ENCODE data around the gene TAB3. TPM values are rescaled to one million over a fixed set of nuclear protein-coding genes. Genes with fewer than 3 reads are reported as not detected.

TAB3 gene
- total RNA-seq, 1 donor from 2014 or later, result 12.6 TPM

- Histone ChIP-seq H3K36me3 (no peaks in the 10 kb centered on the region), H3K9me3 (replicated peaks) (no peaks in the 10 kb centered on the region), H3K27me3 (ENCODE audit: low read depth) (no peaks in the 10 kb centered on the region), H3K4me3 (no peak overlapping the region), H3K27ac (replicated peaks) (no peak overlapping the region), H3K4me1 (no peaks in the 10 kb centered on the region)
- no peak for TF ChIP-seq CTCF (IDR thresholded peaks at IDR 0.05; ENCODE audit: borderline replicate concordance)
- DNase-seq, result no peak
- intact Hi-C loops (cut with micrococcal nuclease), result no loop called here
Measured at GRCh38 chrX:30795981-30796958, 92.8 kb downstream of the TAB3 start.

GRCh38 chrX:30794497-30794896 is 94.6 kb downstream of the TAB3 start:
- intact Hi-C loops (cut with micrococcal nuclease), result no loop called here
- no peaks in the 10 kb centered on the region for H3K9me3 ChIP-seq (replicated peaks)
- no peaks in the 10 kb centered on the region for H3K4me1 ChIP-seq
- H3K27ac ChIP-seq (replicated peaks), result no peak overlapping the region
- DNase-seq, result no peak
- H3K36me3 ChIP-seq, result no peaks in the 10 kb centered on the region
- H3K4me3 ChIP-seq, result no peak overlapping the region
- no peak for TF ChIP-seq CTCF (IDR thresholded peaks at IDR 0.05; ENCODE audit: borderline replicate concordance)
- H3K27me3 ChIP-seq (ENCODE audit: low read depth), result no peaks in the 10 kb centered on the region

- no peaks in the 10 kb centered on the region for H3K9me3 ChIP-seq (replicated peaks)
- H3K4me1 ChIP-seq, result no peaks in the 10 kb centered on the region
- no peak for DNase-seq
- intact Hi-C loops (cut with micrococcal nuclease), result no loop called here
- no peak overlapping the region for H3K27ac ChIP-seq (replicated peaks)
- no peaks in the 10 kb centered on the region for H3K36me3 ChIP-seq
- H3K27me3 ChIP-seq (ENCODE audit: low read depth), result no peaks in the 10 kb centered on the region
- TF ChIP-seq CTCF (IDR thresholded peaks at IDR 0.05; ENCODE audit: borderline replicate concordance), result no peak
- H3K4me3 ChIP-seq, result no peak overlapping the region
Measured at GRCh38 chrX:30793767-30794103, 95.3 kb downstream of the TAB3 start.

- no peaks in the 10 kb centered on the region for H3K36me3 ChIP-seq
Measured at GRCh38 chrX:30793075-30793766, 95.8 kb downstream of the TAB3 start.

More at GRCh38 chrX:30793075-30793766, 95.8 kb downstream of the TAB3 start:
- Histone ChIP-seq H3K27ac (replicated peaks) (no peak overlapping the region), H3K9me3 (replicated peaks) (no peaks in the 10 kb centered on the region), H3K27me3 (ENCODE audit: low read depth) (no peaks in the 10 kb centered on the region), H3K4me3 (no peak overlapping the region), H3K4me1 (no peaks in the 10 kb centered on the region)
- DNase-seq, result no peak
- no peak for TF ChIP-seq CTCF (IDR thresholded peaks at IDR 0.05; ENCODE audit: borderline replicate concordance)
- intact Hi-C loops (cut with micrococcal nuclease), result no loop called here
